Measurements from ENCODE around the gene DAD1.

Gene DAD1

DNA sequence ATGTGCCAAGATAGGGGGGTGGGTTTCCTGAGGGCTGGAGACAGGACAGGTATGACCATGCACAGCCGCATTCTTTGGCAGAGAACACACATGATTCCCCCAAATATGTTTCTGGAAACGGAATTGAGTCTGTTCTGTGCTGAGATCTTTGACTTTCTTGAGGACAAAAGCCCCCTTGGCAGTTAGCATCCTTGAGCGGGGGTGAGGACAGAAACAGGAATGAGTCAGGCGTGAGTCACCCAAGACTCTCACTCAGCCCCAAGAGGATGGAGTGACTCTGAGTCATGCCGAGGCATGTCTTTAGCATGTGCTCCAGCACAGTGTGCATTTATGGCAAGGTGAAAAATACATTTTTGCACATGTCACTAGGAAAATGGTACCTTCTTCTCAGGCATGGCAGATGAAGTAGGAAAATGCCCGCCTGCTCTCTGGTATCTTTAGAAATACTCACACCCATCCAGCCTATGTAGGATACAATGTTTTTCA lies 52.1 kb downstream of the DAD1 start:
- peaks cover 5% of the 10 kb centered on the region; the same call in 1 of the 2 replicates for H3F3A ChIP-seq (ENCODE audit: insufficient read depth)
- no peak overlapping the region for H3K9ac ChIP-seq (ENCODE audit: low read length)
- no peaks in the 10 kb centered on the region for H3K27me3 ChIP-seq (ENCODE audit: low read length)
- no peaks in the 10 kb centered on the region for H3K9me2 ChIP-seq (replicated peaks; ENCODE audit: insufficient read depth, low read length)
- no peaks in the 10 kb centered on the region for H3K9me3 ChIP-seq (ENCODE audit: insufficient read depth, low read length)
- 0 out of 2 replicates have a peak, but pooled peaks cover 6% of the 10 kb centered on the region for H3K36me3 ChIP-seq (ENCODE audit: low read length)
- H3K4me2 ChIP-seq (ENCODE audit: low read depth, low read length, poor library complexity, severe bottlenecking), result no peak overlapping the region
- no peak overlapping the region for H3K4me3 ChIP-seq (ENCODE audit: insufficient read depth, low read length, poor library complexity, severe bottlenecking)
- H4K20me1 ChIP-seq (ENCODE audit: low read depth, low read length), result no peaks in the 10 kb centered on the region
- TF ChIP-seq EZH2phosphoT487 (conservative IDR thresholded peaks at IDR 0.05; ENCODE audit: low read length), result no peak
- TF ChIP-seq, protein P1, sequence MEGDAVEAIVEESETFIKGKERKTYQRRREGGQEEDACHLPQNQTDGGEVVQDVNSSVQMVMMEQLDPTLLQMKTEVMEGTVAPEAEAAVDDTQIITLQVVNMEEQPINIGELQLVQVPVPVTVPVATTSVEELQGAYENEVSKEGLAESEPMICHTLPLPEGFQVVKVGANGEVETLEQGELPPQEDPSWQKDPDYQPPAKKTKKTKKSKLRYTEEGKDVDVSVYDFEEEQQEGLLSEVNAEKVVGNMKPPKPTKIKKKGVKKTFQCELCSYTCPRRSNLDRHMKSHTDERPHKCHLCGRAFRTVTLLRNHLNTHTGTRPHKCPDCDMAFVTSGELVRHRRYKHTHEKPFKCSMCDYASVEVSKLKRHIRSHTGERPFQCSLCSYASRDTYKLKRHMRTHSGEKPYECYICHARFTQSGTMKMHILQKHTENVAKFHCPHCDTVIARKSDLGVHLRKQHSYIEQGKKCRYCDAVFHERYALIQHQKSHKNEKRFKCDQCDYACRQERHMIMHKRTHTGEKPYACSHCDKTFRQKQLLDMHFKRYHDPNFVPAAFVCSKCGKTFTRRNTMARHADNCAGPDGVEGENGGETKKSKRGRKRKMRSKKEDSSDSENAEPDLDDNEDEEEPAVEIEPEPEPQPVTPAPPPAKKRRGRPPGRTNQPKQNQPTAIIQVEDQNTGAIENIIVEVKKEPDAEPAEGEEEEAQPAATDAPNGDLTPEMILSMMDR (IDR thresholded peaks at IDR 0.05; ENCODE audit: insufficient read depth, low read length, poor library complexity, severe bottlenecking), result no peak
- H2AFZ ChIP-seq (ENCODE audit: low read depth, low read length, severe bottlenecking), result no peak overlapping the region
- no peak overlapping the region for H3K27ac ChIP-seq (ENCODE audit: low read depth, low read length)
- 0 out of 2 replicates have a peak, but pooled peaks cover 3% of the 10 kb centered on the region for H3K79me2 ChIP-seq (ENCODE audit: insufficient read depth, low read length)

- Histone ChIP-seq H3K27ac (ENCODE audit: low read depth, low read length) (no peak overlapping the region), H2AFZ (ENCODE audit: low read depth, low read length, severe bottlenecking) (no peak overlapping the region), H3K9me3 (ENCODE audit: insufficient read depth, low read length) (no peaks in the 10 kb centered on the region), H3K9ac (ENCODE audit: low read length) (no peak overlapping the region), H3K27me3 (ENCODE audit: low read length) (no peaks in the 10 kb centered on the region), H3K9me2 (replicated peaks; ENCODE audit: insufficient read depth, low read length) (no peaks in the 10 kb centered on the region), H3K4me3 (ENCODE audit: insufficient read depth, low read length, poor library complexity, severe bottlenecking) (no peak overlapping the region), H4K20me1 (ENCODE audit: low read depth, low read length) (no peaks in the 10 kb centered on the region), H3K36me3 (ENCODE audit: low read length) (0 out of 2 replicates have a peak, but pooled peaks cover 6% of the 10 kb centered on the region), H3K4me2 (ENCODE audit: low read depth, low read length, poor library complexity, severe bottlenecking) (no peak overlapping the region), H3F3A (ENCODE audit: insufficient read depth) (peaks cover 5% of the 10 kb centered on the region; the same call in 1 of the 2 replicates), H3K79me2 (ENCODE audit: insufficient read depth, low read length) (0 out of 2 replicates have a peak, but pooled peaks cover 5% of the 10 kb centered on the region)
- no peak for TF ChIP-seq EZH2phosphoT487 (conservative IDR thresholded peaks at IDR 0.05; ENCODE audit: low read length)
- TF ChIP-seq, protein P1 (IDR thresholded peaks at IDR 0.05; ENCODE audit: insufficient read depth, low read length, poor library complexity, severe bottlenecking), result no peak
Observed at GRCh38 chr14:22535916-22536315, 53.1 kb downstream of the DAD1 start.

GRCh38 chr14:22535126-22535525 lies 53.9 kb downstream of the DAD1 start:
- TF ChIP-seq, protein P1 (IDR thresholded peaks at IDR 0.05; ENCODE audit: insufficient read depth, low read length, poor library complexity, severe bottlenecking), result no peak
- no peak for TF ChIP-seq EZH2phosphoT487 (conservative IDR thresholded peaks at IDR 0.05; ENCODE audit: low read length)
- Histone ChIP-seq H2AFZ (ENCODE audit: low read depth, low read length, severe bottlenecking) (no peak overlapping the region), H3K27me3 (ENCODE audit: low read length) (no peaks in the 10 kb centered on the region), H3K79me2 (ENCODE audit: insufficient read depth, low read length) (0 out of 2 replicates have a peak, but pooled peaks cover 5% of the 10 kb centered on the region), H3K36me3 (ENCODE audit: low read length) (0 out of 2 replicates have a peak, but pooled peaks cover 6% of the 10 kb centered on the region), H4K20me1 (ENCODE audit: low read depth, low read length) (no peaks in the 10 kb centered on the region), H3K9ac (ENCODE audit: low read length) (no peak overlapping the region), H3F3A (ENCODE audit: insufficient read depth) (peaks cover 10% of the 10 kb centered on the region; the same call in 1 of the 2 replicates), H3K9me2 (replicated peaks; ENCODE audit: insufficient read depth, low read length) (no peaks in the 10 kb centered on the region), H3K27ac (ENCODE audit: low read depth, low read length) (peak overlapping the region; percentile 0; the same call in 1 of the 2 replicates), H3K4me2 (ENCODE audit: low read depth, low read length, poor library complexity, severe bottlenecking) (peak overlapping the region; percentile 4), H3K4me3 (ENCODE audit: insufficient read depth, low read length, poor library complexity, severe bottlenecking) (no peak overlapping the region), H3K9me3 (ENCODE audit: insufficient read depth, low read length) (no peaks in the 10 kb centered on the region)
